ENCODE measurements around the gene XBP1. TPM values are rescaled to one million over a fixed set of nuclear protein-coding genes. Genes with fewer than 3 reads are reported as not detected.

The XBP1 gene
- total and polyA plus RNA-seq, 2 of the 13 experiments (the other 11 are each of a cell fraction or from before 2014, with no cell fraction given) = 416 to 427 TPM

GRCh38 chr22:28792491-28793383, 7.6 kb downstream of the XBP1 start (continued):
- TF ChIP-seq MYNN (CRISPR knock-in tag; IDR thresholded peaks at IDR 0.05; ENCODE audit: low read depth) (no peak), NR2C2 (CRISPR knock-in tag; IDR thresholded peaks at IDR 0.05; ENCODE audit: borderline replicate concordance) (peak; percentile 85), ZNF383 (CRISPR knock-in tag; IDR thresholded peaks at IDR 0.05; ENCODE audit: borderline replicate concordance) (no peak), ZNF574 (CRISPR knock-in tag; IDR thresholded peaks at IDR 0.05) (no peak), AGO1 (IDR thresholded peaks at IDR 0.05; ENCODE audit: low read depth, low read length, poor library complexity, severe bottlenecking) (peak; percentile 98), ZBTB38 (CRISPR knock-in tag; IDR thresholded peaks at IDR 0.05) (0 out of 2 replicates have a peak, but pooled peaks have one; percentile 58), ZNF468 (CRISPR knock-in tag; IDR thresholded peaks at IDR 0.05) (no peak), MLXIP (CRISPR knock-in tag; IDR thresholded peaks at IDR 0.05; ENCODE audit: borderline replicate concordance) (0 out of 2 replicates have a peak, but pooled peaks have one; percentile 17), ZNF326 (CRISPR knock-in tag; IDR thresholded peaks at IDR 0.05; ENCODE audit: borderline replicate concordance) (no peak), ZNF33B (CRISPR knock-in tag; IDR thresholded peaks at IDR 0.05) (no peak), ZNF713 (CRISPR knock-in tag; IDR thresholded peaks at IDR 0.05) (no peak)
- TF ChIP-seq, protein P1, sequence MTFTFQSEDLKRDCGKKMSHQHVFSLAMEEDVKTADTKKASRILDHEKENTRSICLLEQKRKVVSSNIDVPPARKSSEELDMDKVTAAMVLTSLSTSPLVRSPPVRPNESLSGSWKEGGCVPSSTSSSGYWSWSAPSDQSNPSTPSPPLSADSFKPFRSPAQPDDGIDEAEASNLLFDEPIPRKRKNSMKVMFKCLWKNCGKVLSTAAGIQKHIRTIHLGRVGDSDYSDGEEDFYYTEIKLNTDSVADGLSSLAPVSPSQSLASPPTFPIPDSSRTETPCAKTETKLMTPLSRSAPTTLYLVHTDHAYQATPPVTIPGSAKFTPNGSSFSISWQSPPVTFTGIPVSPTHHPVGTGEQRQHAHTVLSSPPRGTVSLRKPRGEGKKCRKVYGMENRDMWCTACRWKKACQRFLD (CRISPR knock-in tag; IDR thresholded peaks at IDR 0.05; ENCODE audit: borderline replicate concordance) = no peak
- TF ChIP-seq, protein P2, sequence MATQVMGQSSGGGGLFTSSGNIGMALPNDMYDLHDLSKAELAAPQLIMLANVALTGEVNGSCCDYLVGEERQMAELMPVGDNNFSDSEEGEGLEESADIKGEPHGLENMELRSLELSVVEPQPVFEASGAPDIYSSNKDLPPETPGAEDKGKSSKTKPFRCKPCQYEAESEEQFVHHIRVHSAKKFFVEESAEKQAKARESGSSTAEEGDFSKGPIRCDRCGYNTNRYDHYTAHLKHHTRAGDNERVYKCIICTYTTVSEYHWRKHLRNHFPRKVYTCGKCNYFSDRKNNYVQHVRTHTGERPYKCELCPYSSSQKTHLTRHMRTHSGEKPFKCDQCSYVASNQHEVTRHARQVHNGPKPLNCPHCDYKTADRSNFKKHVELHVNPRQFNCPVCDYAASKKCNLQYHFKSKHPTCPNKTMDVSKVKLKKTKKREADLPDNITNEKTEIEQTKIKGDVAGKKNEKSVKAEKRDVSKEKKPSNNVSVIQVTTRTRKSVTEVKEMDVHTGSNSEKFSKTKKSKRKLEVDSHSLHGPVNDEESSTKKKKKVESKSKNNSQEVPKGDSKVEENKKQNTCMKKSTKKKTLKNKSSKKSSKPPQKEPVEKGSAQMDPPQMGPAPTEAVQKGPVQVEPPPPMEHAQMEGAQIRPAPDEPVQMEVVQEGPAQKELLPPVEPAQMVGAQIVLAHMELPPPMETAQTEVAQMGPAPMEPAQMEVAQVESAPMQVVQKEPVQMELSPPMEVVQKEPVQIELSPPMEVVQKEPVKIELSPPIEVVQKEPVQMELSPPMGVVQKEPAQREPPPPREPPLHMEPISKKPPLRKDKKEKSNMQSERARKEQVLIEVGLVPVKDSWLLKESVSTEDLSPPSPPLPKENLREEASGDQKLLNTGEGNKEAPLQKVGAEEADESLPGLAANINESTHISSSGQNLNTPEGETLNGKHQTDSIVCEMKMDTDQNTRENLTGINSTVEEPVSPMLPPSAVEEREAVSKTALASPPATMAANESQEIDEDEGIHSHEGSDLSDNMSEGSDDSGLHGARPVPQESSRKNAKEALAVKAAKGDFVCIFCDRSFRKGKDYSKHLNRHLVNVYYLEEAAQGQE (IDR thresholded peaks at IDR 0.05; ENCODE audit: borderline replicate concordance in 1 of 2, low read depth in 1 of 2, low read length in 2 of 2) = 0 out of 4 replicates have a peak, but pooled peaks of 1 of the 2 experiments have one; percentile 8

All from HepG2 (cell line).